HepG2 (cell line): ENCODE data around the gene TRIM31. TPM values are rescaled to one million over a fixed set of nuclear protein-coding genes. Genes with fewer than 3 reads are reported as not detected.

Experiments used
- CENPBD1 ChIP-seq: sonication (generic); formaldehyde crosslinking; IDR thresholded peaks from 2 replicates; pipeline ENCODE4 v1.8.0; 2022; ENCODE audit warnings: missing genetic modification reagents, low read depth, mild to moderate bottlenecking, borderline replicate concordance
- DMAP1 ChIP-seq: IDR thresholded peaks from 2 replicates; pipeline ENCODE4 v1.6.1; 2016
- GMEB1 ChIP-seq: sonication (generic); formaldehyde crosslinking; IDR thresholded peaks from 2 replicates; pipeline ENCODE4 v1.5.1; 2020; ENCODE audit warnings: missing genetic modification reagents, mild to moderate bottlenecking, borderline replicate concordance
- HDAC2 ChIP-seq: sonication (generic); formaldehyde crosslinking; IDR thresholded peaks from 2 replicates; pipeline ENCODE4 v1.4.0; 2020; ENCODE audit warnings: missing genetic modification reagents
- HNF4G ChIP-seq, 2 experiments: sonication (generic) in 1 of 2; formaldehyde crosslinking in 1 of 2; IDR thresholded peaks; 2 replicates each; pipeline versions ENCODE4 v1.4.0 to v1.6.1; 2011 to 2020; ENCODE audit warnings: borderline replicate concordance in 2 of 2, low read depth in 2 of 2, mild to moderate bottlenecking in 2 of 2, low read length in 1 of 2, missing genetic modification reagents in 1 of 2, moderate library complexity in 1 of 2
- MIXL1 ChIP-seq: IDR thresholded peaks from 2 replicates; pipeline ENCODE4 v1.6.1; 2016
- SAP130 ChIP-seq: IDR thresholded peaks from 2 replicates; pipeline ENCODE4 v1.6.1; 2016; ENCODE audit warnings: low read depth
- STAG1 ChIP-seq: sonication (generic); formaldehyde crosslinking; IDR thresholded peaks from 2 replicates; pipeline ENCODE4 v1.4.0; 2020; ENCODE audit warnings: missing genetic modification reagents
- TEAD3 ChIP-seq: optimal IDR thresholded peaks from 2 replicates; pipeline ENCODE3; 2016; ENCODE audit warnings: borderline replicate concordance
- ZBTB7A ChIP-seq: sonication (generic); formaldehyde crosslinking; IDR thresholded peaks from 2 replicates; pipeline ENCODE4 v1.8.0; 2022; ENCODE audit warnings: mild to moderate bottlenecking, missing genetic modification reagents
- ZIK1 ChIP-seq: sonication (generic); formaldehyde crosslinking; IDR thresholded peaks from 2 replicates; pipeline ENCODE4 v1.5.0; 2020; ENCODE audit warnings: mild to moderate bottlenecking, low read depth, missing genetic modification reagents, borderline replicate concordance
- ZNF552 ChIP-seq: sonication (generic); formaldehyde crosslinking; IDR thresholded peaks from 2 replicates; pipeline ENCODE4 v1.9.0; 2022; ENCODE audit warnings: missing genetic modification reagents, mild to moderate bottlenecking, borderline replicate concordance
- ZNF879 ChIP-seq: sonication (generic); formaldehyde crosslinking; IDR thresholded peaks from 2 replicates; pipeline ENCODE4 v1.8.1; 2023; ENCODE audit warnings: missing genetic modification reagents
- polyA plus RNA-seq, 8 experiments: library from polyadenylated mRNA; depleted of rRNA in 3 of 8; stranded (reverse) in 7 of 8; unstranded in 1 of 8; fragments of >200 nt; fragmentation: Illumina TruSeq in 4 of 8; extraction: Trizol in 4 of 8; gene quantifications; 2 replicates each; pipeline versions ENCODE4 v1.2.1 to v1.2.3, GENCODE V29; 2011 to 2016; ENCODE audit warnings: low read depth in 4 of 8, missing spikeins in 1 of 8, mixed read lengths in 1 of 8; ENCODE audit not compliant: insufficient read depth in 1 of 8
- total RNA-seq, 5 experiments: library from RNA; depleted of rRNA; stranded (reverse); fragments of >200 nt; fragmentation: Illumina TruSeq; extraction: Trizol; gene quantifications; 2 replicates each; pipeline ENCODE4 v1.2.3, GENCODE V29; 2016; ENCODE audit warnings: low read depth in 1 of 5
- TF ChIP-seq, protein P1 (sequence below): IDR thresholded peaks from 2 replicates; pipeline ENCODE4 v1.6.1; 2016; ENCODE audit warnings: low read depth, missing genetic modification reagents, missing compliant biosample characterization
- TF ChIP-seq, protein P2 (sequence below): sonication (generic); formaldehyde crosslinking; conservative IDR thresholded peaks from 2 replicates; pipeline ENCODE4 v1.4.0; 2020; ENCODE audit warnings: mild to moderate bottlenecking, missing genetic modification reagents, moderate library complexity

TRIM31 gene
- total and polyA plus RNA-seq, 2 of the 13 experiments (the other 11 are each of a cell fraction or from before 2014, with no cell fraction given) = 0.13 to 0.51 TPM

- TF ChIP-seq, protein P1, sequence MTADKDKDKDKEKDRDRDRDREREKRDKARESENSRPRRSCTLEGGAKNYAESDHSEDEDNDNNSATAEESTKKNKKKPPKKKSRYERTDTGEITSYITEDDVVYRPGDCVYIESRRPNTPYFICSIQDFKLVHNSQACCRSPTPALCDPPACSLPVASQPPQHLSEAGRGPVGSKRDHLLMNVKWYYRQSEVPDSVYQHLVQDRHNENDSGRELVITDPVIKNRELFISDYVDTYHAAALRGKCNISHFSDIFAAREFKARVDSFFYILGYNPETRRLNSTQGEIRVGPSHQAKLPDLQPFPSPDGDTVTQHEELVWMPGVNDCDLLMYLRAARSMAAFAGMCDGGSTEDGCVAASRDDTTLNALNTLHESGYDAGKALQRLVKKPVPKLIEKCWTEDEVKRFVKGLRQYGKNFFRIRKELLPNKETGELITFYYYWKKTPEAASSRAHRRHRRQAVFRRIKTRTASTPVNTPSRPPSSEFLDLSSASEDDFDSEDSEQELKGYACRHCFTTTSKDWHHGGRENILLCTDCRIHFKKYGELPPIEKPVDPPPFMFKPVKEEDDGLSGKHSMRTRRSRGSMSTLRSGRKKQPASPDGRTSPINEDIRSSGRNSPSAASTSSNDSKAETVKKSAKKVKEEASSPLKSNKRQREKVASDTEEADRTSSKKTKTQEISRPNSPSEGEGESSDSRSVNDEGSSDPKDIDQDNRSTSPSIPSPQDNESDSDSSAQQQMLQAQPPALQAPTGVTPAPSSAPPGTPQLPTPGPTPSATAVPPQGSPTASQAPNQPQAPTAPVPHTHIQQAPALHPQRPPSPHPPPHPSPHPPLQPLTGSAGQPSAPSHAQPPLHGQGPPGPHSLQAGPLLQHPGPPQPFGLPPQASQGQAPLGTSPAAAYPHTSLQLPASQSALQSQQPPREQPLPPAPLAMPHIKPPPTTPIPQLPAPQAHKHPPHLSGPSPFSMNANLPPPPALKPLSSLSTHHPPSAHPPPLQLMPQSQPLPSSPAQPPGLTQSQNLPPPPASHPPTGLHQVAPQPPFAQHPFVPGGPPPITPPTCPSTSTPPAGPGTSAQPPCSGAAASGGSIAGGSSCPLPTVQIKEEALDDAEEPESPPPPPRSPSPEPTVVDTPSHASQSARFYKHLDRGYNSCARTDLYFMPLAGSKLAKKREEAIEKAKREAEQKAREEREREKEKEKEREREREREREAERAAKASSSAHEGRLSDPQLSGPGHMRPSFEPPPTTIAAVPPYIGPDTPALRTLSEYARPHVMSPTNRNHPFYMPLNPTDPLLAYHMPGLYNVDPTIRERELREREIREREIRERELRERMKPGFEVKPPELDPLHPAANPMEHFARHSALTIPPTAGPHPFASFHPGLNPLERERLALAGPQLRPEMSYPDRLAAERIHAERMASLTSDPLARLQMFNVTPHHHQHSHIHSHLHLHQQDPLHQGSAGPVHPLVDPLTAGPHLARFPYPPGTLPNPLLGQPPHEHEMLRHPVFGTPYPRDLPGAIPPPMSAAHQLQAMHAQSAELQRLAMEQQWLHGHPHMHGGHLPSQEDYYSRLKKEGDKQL (CRISPR knock-in tag) = no peak
- TF ChIP-seq STAG1 (CRISPR knock-in tag) (no peak), HDAC2 (CRISPR knock-in tag) (0 out of 2 replicates have a peak, but pooled peaks have one; percentile 37), SAP130 (CRISPR knock-in tag) (peak; percentile 54), ZBTB7A (no peak), ZIK1 (no peak), TEAD3 (peak; percentile 59), CENPBD1 (CRISPR knock-in tag) (no peak), HNF4G (IDR thresholded peaks at IDR 0.05; ENCODE audit: borderline replicate concordance, low read depth, low read length) (peak; percentile 61; the same call in 1 of the 2 replicates), HNF4G (CRISPR knock-in tag; IDR thresholded peaks at IDR 0.05; ENCODE audit: borderline replicate concordance, low read depth) (no peak), ZNF552 (CRISPR knock-in tag) (no peak), DMAP1 (CRISPR knock-in tag) (no peak), GMEB1 (CRISPR knock-in tag) (no peak), MIXL1 (CRISPR knock-in tag) (no peak), ZNF879 (CRISPR knock-in tag) (no peak)
- TF ChIP-seq, protein P2, sequence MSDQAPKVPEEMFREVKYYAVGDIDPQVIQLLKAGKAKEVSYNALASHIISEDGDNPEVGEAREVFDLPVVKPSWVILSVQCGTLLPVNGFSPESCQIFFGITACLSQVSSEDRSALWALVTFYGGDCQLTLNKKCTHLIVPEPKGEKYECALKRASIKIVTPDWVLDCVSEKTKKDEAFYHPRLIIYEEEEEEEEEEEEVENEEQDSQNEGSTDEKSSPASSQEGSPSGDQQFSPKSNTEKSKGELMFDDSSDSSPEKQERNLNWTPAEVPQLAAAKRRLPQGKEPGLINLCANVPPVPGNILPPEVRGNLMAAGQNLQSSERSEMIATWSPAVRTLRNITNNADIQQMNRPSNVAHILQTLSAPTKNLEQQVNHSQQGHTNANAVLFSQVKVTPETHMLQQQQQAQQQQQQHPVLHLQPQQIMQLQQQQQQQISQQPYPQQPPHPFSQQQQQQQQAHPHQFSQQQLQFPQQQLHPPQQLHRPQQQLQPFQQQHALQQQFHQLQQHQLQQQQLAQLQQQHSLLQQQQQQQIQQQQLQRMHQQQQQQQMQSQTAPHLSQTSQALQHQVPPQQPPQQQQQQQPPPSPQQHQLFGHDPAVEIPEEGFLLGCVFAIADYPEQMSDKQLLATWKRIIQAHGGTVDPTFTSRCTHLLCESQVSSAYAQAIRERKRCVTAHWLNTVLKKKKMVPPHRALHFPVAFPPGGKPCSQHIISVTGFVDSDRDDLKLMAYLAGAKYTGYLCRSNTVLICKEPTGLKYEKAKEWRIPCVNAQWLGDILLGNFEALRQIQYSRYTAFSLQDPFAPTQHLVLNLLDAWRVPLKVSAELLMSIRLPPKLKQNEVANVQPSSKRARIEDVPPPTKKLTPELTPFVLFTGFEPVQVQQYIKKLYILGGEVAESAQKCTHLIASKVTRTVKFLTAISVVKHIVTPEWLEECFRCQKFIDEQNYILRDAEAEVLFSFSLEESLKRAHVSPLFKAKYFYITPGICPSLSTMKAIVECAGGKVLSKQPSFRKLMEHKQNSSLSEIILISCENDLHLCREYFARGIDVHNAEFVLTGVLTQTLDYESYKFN (CRISPR knock-in tag) = peak; percentile 47
These were observed 42.0 kb upstream of the TRIM31 start (continued) for GRCh38 chr6:30154709-30155519.
